GM19351 (cell line): ENCODE results near the gene STX18.

Experiments
- ATAC-seq: cut with Tn5 transposase; IDR thresholded peaks from one replicate; pipeline ENCODE4 v1.9.1; 2021; ENCODE audit warnings: mild to moderate bottlenecking, moderate library complexity; ENCODE audit not compliant: unreplicated experiment

STX18 gene

GRCh38 chr4:4387531-4388310 is 154.1 kb downstream of the STX18 start:
- ATAC-seq: no peak

GRCh38 chr4:4386736-4387392 is 155.0 kb downstream of the STX18 start, which contains the start of gene NSG1:
Gene NSG1 (plus strand): TSS chr4:4387102. CDS start chr4:4387630, 528 bp downstream.
- no peak for ATAC-seq

- no peak for ATAC-seq
Observed at GRCh38 chr4:4386296-4386735, 155.5 kb downstream of the STX18 start.

GRCh38 chr4:4385729-4386295 is 156.0 kb downstream of the STX18 start:
- no peak for ATAC-seq

GRCh38 chr4:4384837-4385236 is 157.0 kb downstream of the STX18 start:
- no peak for ATAC-seq

GRCh38 chr4:4383085-4383484 is 158.8 kb downstream of the STX18 start:
- ATAC-seq: no peak

- ATAC-seq: no peak
Observed at GRCh38 chr4:4379540-4380087, 162.2 kb downstream of the STX18 start.

- no peak for ATAC-seq
Observed at GRCh38 chr4:4377732-4378460, 164.0 kb downstream of the STX18 start.

GRCh38 chr4:4377191-4377590 is 164.7 kb downstream of the STX18 start:
- no peak for ATAC-seq

GRCh38 chr4:4376074-4376473 is 165.8 kb downstream of the STX18 start:
- ATAC-seq: no peak

GRCh38 chr4:4374388-4375098 is 167.3 kb downstream of the STX18 start:
- no peak for ATAC-seq
